COLO668 (cell line): Measurements from ENCODE around the gene CEMIP.
"Not testable (repeated sequence)": the region's sequence is repeated elsewhere in the genome, so short reads cannot be mapped to it uniquely, and the experiment has no call there.

Source experiments
- DNase-seq: peaks from one replicate; lab custom pipeline; 2025; ENCODE audit not compliant: unreplicated experiment; lab: John Stamatoyannopoulos, UW

The CEMIP gene

GRCh38 chr15:80755885-80756284 is 23.3 kb upstream of the CEMIP start:
- DNase-seq = no peak

- DNase-seq = no peak
Measured at GRCh38 chr15:80758130-80758745, 20.9 kb upstream of the CEMIP start.

DNA sequence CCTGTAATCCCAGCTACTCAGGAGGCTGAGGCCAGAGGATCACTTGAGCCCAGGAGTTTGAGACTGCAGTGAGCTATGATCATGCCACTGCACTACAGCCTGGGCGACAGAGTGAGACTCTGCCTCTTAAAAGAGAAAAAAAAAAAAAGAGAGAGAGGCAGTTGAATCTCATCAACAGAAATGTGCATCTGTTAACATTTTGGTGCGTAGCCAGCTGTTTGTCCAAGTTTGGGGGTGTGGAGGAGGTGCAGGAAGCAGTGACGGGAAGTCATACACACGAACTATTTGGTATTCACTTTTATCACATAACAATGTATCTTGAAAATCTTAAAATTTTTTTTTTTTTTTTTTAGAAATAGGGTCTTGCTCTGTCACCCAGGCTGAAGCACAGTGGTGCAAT is 18.2 kb upstream of the CEMIP start:
- DNase-seq = no peak

DNA sequence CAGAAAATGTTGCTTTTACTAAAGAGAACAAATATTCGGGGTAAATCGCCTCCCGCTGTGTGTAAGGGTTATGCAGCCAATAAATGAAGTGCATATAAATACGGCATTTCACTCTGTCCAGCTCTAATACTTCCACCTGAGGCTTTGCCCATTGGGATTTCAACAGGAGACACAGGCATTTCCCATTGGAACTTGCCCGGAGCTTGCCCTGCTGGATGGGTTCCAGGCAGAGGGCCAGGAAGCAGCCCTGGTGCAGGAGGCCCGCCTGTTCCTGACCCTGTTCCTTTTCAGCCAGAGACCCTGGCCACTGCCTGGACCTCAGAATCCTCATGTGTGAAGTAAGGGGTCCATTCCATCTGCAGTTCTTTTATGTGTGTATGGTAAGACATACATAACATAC is 17.4 kb upstream of the CEMIP start:
- no peak for DNase-seq

DNA sequence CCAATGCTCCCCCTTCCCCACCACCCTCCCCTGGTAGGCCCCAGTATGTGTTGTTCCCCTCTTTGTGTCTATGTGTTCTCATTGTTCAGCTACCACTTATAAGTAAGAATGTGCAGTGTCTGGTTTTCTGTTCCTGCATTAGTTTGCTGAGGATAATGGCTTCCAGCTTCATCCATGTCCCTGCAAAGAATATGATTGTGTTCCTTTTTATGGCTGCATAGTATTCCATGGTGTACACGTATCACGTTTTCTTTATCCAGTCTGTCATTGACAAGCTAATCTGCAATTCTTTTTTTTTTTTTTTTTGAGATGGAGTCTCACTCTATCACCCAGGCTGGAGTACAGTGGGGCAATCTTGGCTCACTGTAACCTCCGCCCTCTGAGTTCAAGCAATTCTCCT is 15.9 kb upstream of the CEMIP start:
- not testable (repeated sequence) for DNase-seq

DNA sequence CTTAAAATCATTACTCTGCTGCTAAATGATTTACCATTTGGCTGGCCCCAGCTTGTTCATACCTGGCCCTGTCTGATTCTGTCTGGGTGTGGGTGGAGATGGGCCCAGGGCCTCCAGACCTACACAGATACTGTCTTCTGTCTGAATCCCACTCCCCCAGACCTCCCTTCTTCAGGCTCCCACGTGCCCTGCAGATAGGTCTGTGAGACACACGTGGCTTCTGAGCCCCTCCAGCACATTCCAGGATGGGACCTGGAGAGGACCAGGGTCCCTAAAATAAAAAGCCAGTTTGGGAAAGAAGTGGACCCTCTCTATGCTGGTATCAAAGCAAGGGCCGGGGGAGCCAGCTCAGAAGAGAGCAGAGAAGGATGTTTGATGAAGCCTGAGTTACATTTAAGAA is 14.6 kb upstream of the CEMIP start:
- DNase-seq = no peak

DNA sequence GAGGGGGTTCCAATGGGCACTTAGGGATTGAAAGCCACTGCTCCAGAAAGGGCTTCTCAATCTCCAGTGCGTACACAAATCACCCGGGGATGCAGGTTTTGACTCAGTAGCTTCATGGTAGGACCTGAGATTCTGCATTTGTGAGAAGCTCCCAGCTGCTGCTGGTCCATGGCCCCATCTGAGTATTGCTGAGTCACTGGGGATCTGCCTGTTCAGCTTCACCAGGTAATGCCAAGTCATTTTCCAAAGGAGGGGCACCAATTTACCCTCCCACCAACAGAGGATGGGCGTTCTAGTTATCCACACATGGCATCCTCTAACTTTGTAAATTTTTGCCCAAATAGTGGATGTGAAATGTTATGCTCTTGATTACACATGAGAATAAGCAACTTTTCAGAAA is 12.9 kb upstream of the CEMIP start:
- no peak for DNase-seq

DNA sequence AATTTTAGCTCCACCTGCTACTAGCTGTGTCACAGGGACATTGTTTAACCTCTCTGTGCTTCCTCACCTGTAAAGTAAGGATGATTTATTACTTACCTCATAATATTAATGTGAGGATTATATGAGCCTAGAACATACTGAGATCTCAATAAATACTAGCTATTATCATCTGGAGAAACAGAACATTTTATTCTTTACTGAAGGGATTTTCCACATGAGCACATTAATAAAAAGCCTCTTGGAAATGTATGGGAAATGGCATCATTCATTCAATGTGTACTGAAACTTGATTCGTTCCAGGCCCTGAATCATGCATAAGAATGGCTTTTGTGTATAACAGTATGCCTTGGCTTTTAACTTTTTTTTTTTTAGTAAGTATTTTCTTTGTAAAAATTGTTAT is 11.0 kb upstream of the CEMIP start:
- DNase-seq = no peak

GRCh38 chr15:80769153-80769828 is 9.9 kb upstream of the CEMIP start:
- no peak for DNase-seq

GRCh38 chr15:80769829-80770705 is 9.1 kb upstream of the CEMIP start:
- no peak for DNase-seq

GRCh38 chr15:80773122-80773551 is 6.0 kb upstream of the CEMIP start:
- DNase-seq = peak; percentile 29

DNA sequence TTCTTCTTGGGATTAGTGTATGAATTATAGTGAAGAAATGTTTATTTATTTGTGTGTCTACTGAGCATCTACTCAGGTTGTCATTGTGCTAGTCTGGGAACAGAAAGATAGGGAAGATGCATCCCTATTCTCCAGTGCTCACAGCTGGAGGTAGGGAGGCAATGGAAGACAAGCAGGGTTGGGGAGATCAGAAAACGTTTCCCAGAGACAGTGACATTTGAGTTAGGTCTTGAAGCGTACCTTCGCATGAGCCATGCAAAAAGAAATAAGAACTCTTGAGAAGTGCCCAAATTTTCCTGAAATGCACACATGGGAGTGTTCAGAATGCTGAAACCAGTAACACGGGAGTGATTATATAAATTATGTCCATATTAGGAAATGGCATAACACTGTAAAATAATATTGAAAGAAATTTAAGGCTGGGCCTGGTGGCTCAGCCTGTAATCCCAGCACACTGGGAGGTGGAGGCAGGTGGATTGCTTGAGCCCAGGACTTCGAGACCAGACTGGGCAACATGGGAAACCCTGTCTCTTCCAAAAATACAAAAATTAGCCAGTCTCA is 5.3 kb upstream of the CEMIP start:
- no peak for DNase-seq

- no peak for DNase-seq
Measured at GRCh38 chr15:80774486-80774885, 4.7 kb upstream of the CEMIP start.

GRCh38 chr15:80775338-80775737 is 3.8 kb upstream of the CEMIP start:
- DNase-seq = no peak

GRCh38 chr15:80776420-80777045 is 2.6 kb upstream of the CEMIP start:
- peak; percentile 79 for DNase-seq

GRCh38 chr15:80777137-80777536 is 2.0 kb upstream of the CEMIP start:
- peak; percentile 33 for DNase-seq

DNA sequence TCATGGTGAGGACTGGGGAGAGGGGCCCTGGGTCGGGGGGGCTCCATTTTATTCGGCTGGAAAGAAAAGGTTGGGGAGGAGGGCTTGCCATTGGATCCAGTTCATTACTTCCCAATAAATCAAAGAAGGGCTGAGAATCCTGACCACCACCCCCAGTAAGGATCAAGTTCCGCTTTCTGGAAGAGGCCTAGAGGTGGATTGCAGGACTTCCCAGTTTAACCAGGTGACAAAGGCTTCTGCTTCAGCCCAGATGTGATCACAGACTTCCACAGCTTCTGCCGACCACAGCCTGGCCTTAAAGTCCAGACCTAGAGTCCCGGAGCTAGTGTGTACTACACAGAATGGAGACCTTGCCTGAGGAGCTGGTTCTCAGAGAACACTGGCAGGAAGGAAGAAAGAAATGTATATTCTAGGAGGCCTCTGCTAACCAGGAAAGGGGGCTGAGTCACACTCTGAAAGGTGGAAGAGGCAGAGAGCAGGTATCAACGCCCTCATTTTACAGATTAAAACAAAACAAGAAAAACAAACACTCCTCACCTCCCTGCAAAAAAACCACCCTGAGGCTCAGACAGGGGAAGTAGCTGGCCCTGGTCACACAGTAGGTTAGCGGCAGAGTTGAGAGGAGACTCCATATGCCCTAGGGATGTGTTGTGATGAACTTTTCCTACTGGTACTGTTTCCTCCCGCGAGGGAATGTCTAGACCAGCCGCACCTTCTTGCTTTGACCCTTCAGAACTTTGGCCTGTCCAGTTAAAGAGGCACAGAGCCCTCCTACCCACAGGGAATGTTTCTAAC is 1.1 kb upstream of the CEMIP start:
- no peak for DNase-seq

DNA sequence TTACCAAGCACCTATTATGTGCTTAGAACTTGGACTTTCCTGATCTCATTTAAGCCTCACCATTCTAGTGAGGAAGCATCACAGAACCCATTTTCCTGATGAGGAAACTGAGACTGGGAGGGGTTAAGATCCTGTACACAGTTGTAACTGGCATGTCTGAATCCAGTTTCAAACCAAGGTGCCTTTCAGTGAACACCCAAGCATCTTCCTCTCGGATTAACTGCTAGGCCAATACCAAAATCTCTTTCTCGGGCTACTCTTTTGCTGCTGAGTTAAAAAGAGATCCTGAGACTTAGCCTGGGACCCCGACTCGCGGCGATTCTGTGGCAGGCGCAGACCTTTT is 578 bp upstream of the CEMIP start:
- no peak for DNase-seq

- DNase-seq = peak; percentile 72
Measured at GRCh38 chr15:80779658-80780415, 667 bp downstream of the CEMIP start.
